H9 (cell line): ENCODE measurements around the gene C19orf44. TPM values are rescaled to one million over a fixed set of nuclear protein-coding genes. Genes with fewer than 3 reads are reported as not detected.

Experiments
- DNase-seq: peaks from one replicate; pipeline ENCODE4 v3.0.0-alpha.2; 2017
- H2AFZ ChIP-seq: one replicate; pipeline ENCODE4 v1.6.1; 2013; ENCODE audit warnings: mild to moderate bottlenecking, low read length, control low read depth, moderate library complexity
- H2AK5ac ChIP-seq: 2 replicates; pipeline ENCODE4 v1.6.1; 2013; ENCODE audit warnings: low read length, control low read depth, mixed read lengths; ENCODE audit not compliant: insufficient read length
- H2BK120ac ChIP-seq: one replicate; pipeline ENCODE4 v1.6.1; 2013; ENCODE audit warnings: low read depth, mild to moderate bottlenecking, low read length, control low read depth, inconsistent platforms; ENCODE audit not compliant: poor library complexity, severe bottlenecking
- H2BK12ac ChIP-seq: 2 replicates; pipeline ENCODE4 v1.6.1; 2013; ENCODE audit warnings: low read length, control low read depth, mixed read lengths, low read depth; ENCODE audit not compliant: insufficient read length
- H2BK15ac ChIP-seq: 2 replicates; pipeline ENCODE4 v1.6.1; 2013; ENCODE audit warnings: low read depth, low read length, control low read depth
- H2BK20ac ChIP-seq: one replicate; pipeline ENCODE4 v1.6.1; 2013; ENCODE audit warnings: low read depth, mild to moderate bottlenecking, low read length, control low read depth, inconsistent platforms; ENCODE audit not compliant: poor library complexity, severe bottlenecking
- H2BK5ac ChIP-seq: 2 replicates; pipeline ENCODE4 v1.6.1; 2013; ENCODE audit warnings: low read length, control low read depth, mixed read lengths; ENCODE audit not compliant: insufficient read length
- H3K14ac ChIP-seq: 2 replicates; pipeline ENCODE4 v1.6.1; 2013; ENCODE audit warnings: low read length, control low read depth; ENCODE audit not compliant: insufficient read depth
- H3K18ac ChIP-seq: 2 replicates; pipeline ENCODE4 v1.6.1; 2013; ENCODE audit warnings: low read depth, mild to moderate bottlenecking, mixed read lengths, low read length, control low read depth; ENCODE audit not compliant: insufficient read length
- H3K23ac ChIP-seq: 2 replicates; pipeline ENCODE4 v1.6.1; 2013; ENCODE audit warnings: low read length, control low read depth, mixed read lengths, low read depth; ENCODE audit not compliant: insufficient read length
- H3K23me2 ChIP-seq: 2 replicates; pipeline ENCODE4 v1.6.1; 2013; ENCODE audit warnings: low read depth, mild to moderate bottlenecking, mixed read lengths, low read length, control low read depth; ENCODE audit not compliant: insufficient read length, poor library complexity, severe bottlenecking
- H3K27ac ChIP-seq: 2 replicates; pipeline ENCODE4 v1.5.1; 2013; ENCODE audit warnings: low read length, control low read depth, mixed read lengths, low read depth; ENCODE audit not compliant: insufficient read length
- H3K27me3 ChIP-seq: 2 replicates; pipeline ENCODE4 v1.6.1; 2013; ENCODE audit warnings: low read length, control low read depth, inconsistent platforms; ENCODE audit not compliant: insufficient read depth
- H3K4ac ChIP-seq: 2 replicates; pipeline ENCODE4 v1.6.1; 2013; ENCODE audit warnings: low read depth, mild to moderate bottlenecking, control low read depth, inconsistent platforms, low read length, moderate library complexity
- H3K4me1 ChIP-seq: 2 replicates; pipeline ENCODE4 v1.6.1; 2013; ENCODE audit warnings: low read length, control low read depth, inconsistent platforms; ENCODE audit not compliant: insufficient read depth
- H3K4me2 ChIP-seq: 2 replicates; pipeline ENCODE4 v1.6.1; 2013; ENCODE audit warnings: low read length, control low read depth, mixed read lengths; ENCODE audit not compliant: insufficient read length, insufficient read depth
- H3K56ac ChIP-seq: 2 replicates; pipeline ENCODE4 v1.6.1; 2013; ENCODE audit warnings: low read depth, mild to moderate bottlenecking, mixed read lengths, low read length, control low read depth; ENCODE audit not compliant: insufficient read length
- H3K79me1 ChIP-seq: 2 replicates; pipeline ENCODE4 v1.6.1; 2013; ENCODE audit warnings: low read depth, mild to moderate bottlenecking, moderate library complexity, low read length, control low read depth, inconsistent platforms; ENCODE audit not compliant: insufficient read depth, poor library complexity, severe bottlenecking
- H3K79me2 ChIP-seq: 2 replicates; pipeline ENCODE4 v1.6.1; 2013; ENCODE audit warnings: low read length, control low read depth, inconsistent platforms; ENCODE audit not compliant: insufficient read depth
- H3K9ac ChIP-seq: 2 replicates; pipeline ENCODE4 v1.6.1; 2013; ENCODE audit warnings: low read length, control low read depth, mixed read lengths; ENCODE audit not compliant: insufficient read length; ENCODE audit errors: extremely low read depth
- H3K9me3 ChIP-seq: one replicate; pipeline ENCODE4 v1.6.1; 2013; ENCODE audit warnings: low read depth, low read length, inconsistent platforms; ENCODE audit not compliant: control insufficient read depth
- H3T11ph ChIP-seq: one replicate; pipeline ENCODE4 v1.6.1; 2013; ENCODE audit warnings: mild to moderate bottlenecking, low read length, control low read depth, inconsistent platforms
- H4K20me1 ChIP-seq: one replicate; pipeline ENCODE4 v1.6.1; 2013; ENCODE audit not compliant: control insufficient read depth, insufficient read length, insufficient read depth
- H4K5ac ChIP-seq: 2 replicates; pipeline ENCODE4 v1.6.1; 2013; ENCODE audit warnings: low read depth, mild to moderate bottlenecking, mixed read lengths, low read length, control low read depth; ENCODE audit not compliant: insufficient read length
- H4K8ac ChIP-seq: replicated peaks from 2 replicates; pipeline ENCODE4 v1.6.1; 2013; ENCODE audit warnings: low read length, control low read depth, mixed read lengths, low read depth; ENCODE audit not compliant: insufficient read length
- H4K91ac ChIP-seq: 2 replicates; pipeline ENCODE4 v1.6.1; 2013; ENCODE audit warnings: low read depth, mild to moderate bottlenecking, moderate library complexity, mixed read lengths, low read length, control low read depth; ENCODE audit not compliant: insufficient read length
- H3K27ac Mint-ChIP-seq, 3 experiments: 2 replicates in 2 of 3; 3 replicates in 1 of 3; pipeline ENCODE4 v1.8.0; 2020 to 2021; ENCODE audit warnings: mixed read lengths in 3 of 3, mild to moderate bottlenecking in 1 of 3, moderate library complexity in 1 of 3
- H3K27me3 Mint-ChIP-seq: 2 replicates; pipeline ENCODE4 v1.8.0; 2021; ENCODE audit warnings: low read depth, mild to moderate bottlenecking, moderate library complexity, mixed read lengths
- H3K36me3 Mint-ChIP-seq, 3 experiments: 2 replicates in 2 of 3; 3 replicates in 1 of 3; pipeline ENCODE4 v1.8.0; 2020 to 2021; ENCODE audit warnings: low read depth in 3 of 3, mixed read lengths in 3 of 3; ENCODE audit not compliant: insufficient read depth in 1 of 3
- H3K4me1 Mint-ChIP-seq, 2 experiments: 2 replicates each; pipeline ENCODE4 v1.8.0; 2020; ENCODE audit warnings: mixed read lengths in 2 of 2
- H3K4me3 Mint-ChIP-seq, 2 experiments: 2 replicates in 1 of 2; 3 replicates in 1 of 2; pipeline ENCODE4 v1.8.0; 2020 to 2021; ENCODE audit warnings: mild to moderate bottlenecking in 2 of 2, mixed read lengths in 2 of 2, moderate library complexity in 1 of 2
- H3K9me3 Mint-ChIP-seq, 2 experiments: 2 replicates in 1 of 2; 3 replicates in 1 of 2; pipeline ENCODE4 v1.8.0; 2020; ENCODE audit warnings: mild to moderate bottlenecking in 2 of 2, mixed read lengths in 2 of 2, moderate library complexity in 1 of 2
- CTCF ChIP-seq: fragments of 200-600 bp; sonication (generic); conservative IDR thresholded peaks from 3 replicates; pipeline ENCODE4 v1.8.0; 2021; ENCODE audit warnings: antibody characterized with exemption, mild to moderate bottlenecking
- WGBS: extraction: QIAGEN DNeasy Blood & Tissue Kit; methylation state at CpG from one replicate; pipeline ENCODE4 v1.1.7; 2013; ENCODE audit warnings: missing lambda C conversion rate, low lambda C conversion rate, mixed read lengths; ENCODE audit not compliant: insufficient read length; ENCODE audit errors: extremely low coverage; 5-methylcytosine and 5-hydroxymethylcytosine counted together
- total RNA-seq: library from RNA; stranded (reverse); gene quantifications from 2 replicates; pipeline ENCODE4 v1.2.1, GENCODE V29; 2021

C19orf44 gene
- total RNA-seq, 1 experiment from 2014 or later = 6.4 TPM

DNA sequence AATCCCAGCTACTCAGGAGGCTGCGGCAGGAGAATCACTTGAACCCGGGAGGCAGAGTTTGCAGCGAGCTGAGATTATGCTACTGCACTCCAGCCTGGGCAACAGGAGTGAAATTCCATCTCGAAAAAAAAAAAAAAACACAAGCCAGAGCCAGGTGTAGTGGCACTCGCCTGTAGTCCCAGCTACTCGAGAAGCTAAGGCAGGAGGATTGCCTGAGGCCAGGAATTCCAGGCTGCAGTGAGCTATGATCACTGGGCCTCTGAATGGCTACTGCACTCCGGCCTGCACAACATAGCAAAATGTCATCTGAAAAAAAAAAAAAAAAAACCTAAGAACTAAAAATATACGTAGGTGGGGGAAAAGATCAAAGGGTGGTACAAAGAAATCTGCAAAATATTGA lies 43.9 kb upstream of the C19orf44 start:
- H3K18ac ChIP-seq = no peak overlapping the region
- H3K27me3 ChIP-seq = no peaks in the 10 kb centered on the region
- H3K4ac ChIP-seq = no peak overlapping the region
- H3K4me3 Mint-ChIP-seq = no peak overlapping the region
- no peak overlapping the region for H3K27ac Mint-ChIP-seq
- H3K9me3 Mint-ChIP-seq = no peaks in the 10 kb centered on the region
- H3K4me1 Mint-ChIP-seq = peaks cover 21 to 28% of the 10 kb centered on the region in 2 experiments
- no CpG with 5 or more reads among the region's 8 CpGs for whole genome bisulfite sequencing
- no peaks in the 10 kb centered on the region for H4K20me1 ChIP-seq
- H3K9ac ChIP-seq = no peak overlapping the region
- H2BK15ac ChIP-seq = no peak overlapping the region
- H3K79me1 ChIP-seq = peaks cover 8% of the 10 kb centered on the region
- no peak overlapping the region for H2BK12ac ChIP-seq
- H3K79me2 ChIP-seq = peaks cover 19% of the 10 kb centered on the region; the same call in 1 of the 2 replicates
- no peak overlapping the region for H3K56ac ChIP-seq
- no peak overlapping the region for H3K4me2 ChIP-seq
- H3K4me1 ChIP-seq = peaks cover 6% of the 10 kb centered on the region; the same call in 1 of the 2 replicates
- H3K14ac ChIP-seq = no peak overlapping the region
- no peak for TF ChIP-seq CTCF
- H2BK5ac ChIP-seq = no peak overlapping the region
- no peaks in the 10 kb centered on the region for H3K23me2 ChIP-seq
- no peak overlapping the region for H2BK20ac ChIP-seq
- no peak overlapping the region for H3T11ph ChIP-seq
- H3K36me3 Mint-ChIP-seq = peaks cover 0 to 10% (median 4%) of the 10 kb centered on the region in 3 experiments; a peak in 4 of 7 replicates
- no peak overlapping the region for H3K23ac ChIP-seq
- H3K27ac ChIP-seq = no peak overlapping the region
- no peak overlapping the region for H4K91ac ChIP-seq
- no peak for DNase-seq
- H2BK120ac ChIP-seq = no peak overlapping the region
- no peaks in the 10 kb centered on the region for H3K9me3 ChIP-seq
- H4K5ac ChIP-seq = no peak overlapping the region
- no peak overlapping the region for H4K8ac ChIP-seq
- no peak overlapping the region for H2AK5ac ChIP-seq
- no peak overlapping the region for H2AFZ ChIP-seq
- H3K27me3 Mint-ChIP-seq = no peaks in the 10 kb centered on the region
